GM12891 (cell line): Measurements from ENCODE around the gene SCN8A.

Source experiments
- POLR2A ChIP-seq: IDR thresholded peaks from 2 replicates; pipeline ENCODE4 v1.6.1; 2011; ENCODE audit warnings: low read depth, low read length, control low read depth
- POLR2AphosphoS5 ChIP-seq: IDR thresholded peaks from 2 replicates; pipeline ENCODE4 v1.6.1; 2011; ENCODE audit warnings: low read depth, low read length, control low read depth

GRCh38 chr12:51751661-51752060, 160.6 kb downstream of the SCN8A start:
- no peak for TF ChIP-seq POLR2AphosphoS5
- TF ChIP-seq POLR2A, result no peak
